GM21367 (cell line): Measurements from ENCODE around the gene HSPG2.

ENCODE experiments used
- ATAC-seq: cut with Tn5 transposase; IDR thresholded peaks from one replicate; pipeline ENCODE4 v1.9.1; 2021; ENCODE audit not compliant: unreplicated experiment

HSPG2 gene

DNA sequence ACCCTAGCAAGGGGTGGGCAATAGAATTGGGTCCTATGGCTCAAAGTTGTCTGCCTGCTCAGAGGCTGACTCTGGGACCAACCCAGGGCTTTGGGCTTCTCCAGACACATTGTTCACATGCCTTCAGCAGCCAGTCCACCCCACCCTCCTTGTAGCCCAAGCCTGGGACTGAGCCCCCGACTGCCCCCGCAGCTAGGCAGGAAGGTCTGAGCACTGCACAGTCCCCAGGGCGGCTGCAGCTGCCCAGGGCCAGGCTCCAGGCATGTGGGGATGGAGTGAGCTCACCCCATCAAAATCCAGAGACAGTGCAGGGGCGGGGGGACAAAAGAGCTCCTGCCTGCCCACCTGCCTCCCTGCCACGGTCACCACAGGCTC is 35.6 kb downstream of the HSPG2 start:
- ATAC-seq, result no peak

DNA sequence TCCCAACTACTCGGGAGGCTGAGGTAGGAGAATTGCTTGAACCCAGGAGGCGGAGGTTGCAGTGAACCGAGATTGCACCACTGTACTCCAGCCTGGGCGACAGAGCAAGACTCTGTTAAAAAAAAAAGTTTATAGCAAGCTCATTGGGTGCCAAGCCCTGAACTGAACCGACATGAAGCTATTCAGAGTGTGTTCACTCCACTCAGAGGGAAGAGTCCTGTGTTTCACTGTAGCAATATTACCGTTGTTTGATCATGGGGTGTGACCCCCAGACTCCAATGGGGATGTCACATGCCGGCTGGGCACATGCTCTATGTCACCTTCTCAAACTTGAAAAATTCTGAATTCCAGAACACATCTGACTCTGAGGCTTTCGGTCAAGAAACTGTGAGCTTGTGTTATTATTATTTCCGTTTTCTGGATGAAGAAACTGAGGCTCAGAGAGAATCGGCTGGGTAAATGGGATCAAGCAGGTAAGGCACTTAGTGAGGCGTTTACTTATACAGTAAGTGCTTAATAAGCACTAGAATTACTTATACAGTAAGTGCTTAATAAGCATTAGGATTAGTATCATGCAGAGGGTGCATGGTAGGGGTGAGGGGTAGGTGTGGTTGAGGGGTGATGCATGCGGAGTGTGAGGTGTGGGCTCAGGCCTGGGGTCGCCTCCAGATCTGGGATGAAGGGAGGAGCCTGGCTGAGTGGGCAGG is 36.2 kb downstream of the HSPG2 start:
- ATAC-seq, result no peak

DNA sequence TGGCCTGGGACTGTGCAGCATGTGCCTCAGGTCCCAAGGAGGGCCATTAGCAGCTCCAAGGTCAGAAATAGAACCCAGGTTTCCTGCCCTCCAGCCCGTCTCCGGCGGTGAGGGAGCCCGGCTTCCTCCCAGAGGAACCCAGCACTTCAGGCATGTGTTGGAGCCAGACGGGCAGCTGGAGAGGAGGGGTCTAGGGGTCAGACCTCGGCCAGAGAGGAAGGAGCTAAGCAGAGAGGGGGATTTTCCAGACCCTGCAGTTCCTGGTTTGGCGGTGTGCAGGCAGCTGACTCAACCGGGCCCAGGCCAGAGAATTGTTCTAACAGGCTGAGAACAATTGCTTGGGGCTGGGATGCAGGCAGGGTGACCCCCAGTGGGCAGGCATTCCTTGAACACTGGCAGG is 37.1 kb downstream of the HSPG2 start:
- no peak for ATAC-seq

DNA sequence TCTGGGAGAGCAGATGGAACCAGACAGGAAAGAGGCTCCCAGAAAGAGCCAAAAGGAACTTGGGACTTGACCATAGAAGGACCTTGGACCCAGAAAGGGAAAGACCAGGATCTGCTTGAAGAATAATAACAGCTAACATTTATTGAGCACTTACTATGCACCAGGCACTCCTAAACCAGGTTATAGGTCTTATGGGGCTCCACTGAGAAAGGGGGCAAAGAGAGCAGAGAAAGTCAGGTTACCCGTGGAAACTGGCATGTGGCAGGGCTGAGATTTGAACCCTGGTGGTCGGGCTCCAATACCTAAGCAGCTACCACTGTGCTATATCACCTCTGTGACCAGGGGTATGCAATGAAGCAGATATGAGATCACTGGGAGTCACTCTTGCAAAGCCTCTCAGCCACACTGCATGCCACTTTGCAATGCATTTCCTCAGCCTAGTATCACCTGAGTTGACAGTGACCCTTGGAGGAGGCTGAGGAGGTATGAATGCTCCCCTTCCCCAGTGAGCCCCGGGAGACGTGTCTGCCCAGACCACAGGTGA is 37.8 kb downstream of the HSPG2 start:
- ATAC-seq, result no peak

DNA sequence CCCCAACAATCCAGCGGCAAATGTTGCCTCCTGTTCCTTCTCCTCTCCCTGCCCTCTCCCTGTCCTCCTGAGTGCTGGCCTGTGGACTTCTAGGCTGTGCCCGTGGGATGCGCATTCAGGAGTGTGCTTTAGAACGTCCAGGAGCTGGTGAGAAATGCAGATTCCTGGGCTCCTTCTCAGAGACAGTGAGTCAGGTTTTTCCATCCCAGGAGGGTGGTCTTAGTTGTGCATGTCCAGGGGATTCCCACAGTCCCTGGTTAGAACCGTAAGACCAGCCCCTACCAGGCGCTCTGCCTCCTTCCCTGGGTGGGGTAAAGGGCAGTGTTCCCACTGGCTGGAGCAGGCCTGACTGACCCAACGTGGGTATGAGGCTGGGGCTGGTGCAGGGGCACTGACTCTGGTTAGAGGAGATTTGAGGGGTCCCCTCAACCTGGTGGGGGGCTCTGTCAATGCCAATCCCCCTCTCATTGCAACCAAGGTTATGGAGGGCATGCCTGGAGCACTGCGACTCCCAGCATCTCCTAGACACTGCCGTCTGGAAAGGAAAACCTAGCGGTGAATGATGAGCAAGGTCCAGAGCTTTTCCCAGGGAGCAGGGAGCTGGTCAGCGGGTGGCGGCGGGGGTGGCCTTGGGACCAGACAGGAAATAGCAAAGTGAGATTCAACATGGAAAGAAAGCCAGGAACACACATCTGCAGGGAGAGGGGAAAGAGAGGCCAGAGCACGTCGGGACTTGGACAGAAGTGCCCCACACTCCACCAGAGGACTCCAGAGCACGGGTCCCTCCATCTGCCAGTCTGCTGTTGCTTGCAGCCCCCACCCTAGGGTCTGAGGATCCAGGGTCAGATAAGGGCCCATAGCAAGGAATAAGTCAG is 38.5 kb downstream of the HSPG2 start:
- ATAC-seq, result no peak

DNA sequence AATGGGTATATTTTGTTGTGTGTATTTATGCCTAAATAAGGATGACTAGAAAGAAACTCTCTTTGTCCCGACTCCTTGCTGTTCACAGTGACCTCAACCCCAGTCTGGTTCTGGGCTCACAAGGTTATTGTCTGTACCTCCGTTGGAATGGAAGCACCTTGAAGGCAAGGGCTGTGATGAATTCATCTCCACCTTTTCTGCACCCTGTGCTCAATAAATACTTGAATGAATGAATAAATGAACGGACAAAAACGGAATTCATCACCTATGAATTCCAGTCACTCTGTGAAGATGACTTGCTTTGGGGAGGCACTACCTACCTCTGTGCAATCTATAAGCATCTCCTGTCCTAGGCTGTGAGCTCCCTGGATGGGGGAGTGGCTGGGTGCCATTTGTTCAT is 39.3 kb downstream of the HSPG2 start:
- no peak for ATAC-seq

DNA sequence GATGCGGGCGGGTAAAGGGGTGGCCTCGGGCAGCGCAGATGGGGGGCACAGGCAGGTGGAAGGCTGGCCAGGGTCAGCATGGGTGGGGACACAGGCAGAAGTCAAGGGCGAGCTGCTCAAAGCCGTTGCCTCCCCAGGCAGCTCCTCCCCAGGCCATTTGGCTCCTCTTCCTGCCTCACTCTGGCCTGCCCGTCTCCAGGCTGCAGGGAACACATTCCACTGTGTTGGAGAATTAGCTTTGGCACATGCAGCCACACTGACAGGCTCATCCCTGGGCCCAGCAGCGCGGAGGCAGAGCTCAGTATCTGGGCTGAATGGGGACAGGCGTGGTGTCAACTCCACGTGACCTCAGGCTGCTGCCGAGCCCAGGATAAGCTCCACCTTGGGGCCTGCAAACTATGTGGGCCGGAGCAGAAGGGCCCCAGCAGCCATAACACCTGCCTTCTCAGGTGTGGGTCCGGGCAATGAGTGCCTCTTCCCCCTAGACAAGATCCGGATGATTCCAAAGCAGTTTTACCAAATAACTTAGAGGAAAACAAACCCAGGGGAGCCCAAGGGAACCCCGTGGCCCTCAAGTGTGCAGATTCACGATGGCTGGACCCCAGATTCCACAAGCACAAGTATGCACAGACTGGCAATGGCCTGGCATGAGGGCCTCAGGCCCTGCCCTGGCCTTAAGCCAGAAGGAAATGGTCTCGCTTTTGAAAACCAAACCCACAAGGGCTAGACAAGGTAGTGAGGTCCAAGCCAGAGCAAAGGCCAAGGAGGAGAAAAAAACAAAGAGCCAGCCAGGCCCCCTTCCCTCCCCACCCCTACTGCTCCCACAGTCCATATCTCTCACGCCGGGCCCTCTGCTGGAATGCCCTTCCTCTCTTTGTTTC is 40.2 kb downstream of the HSPG2 start:
- no peak for ATAC-seq

DNA sequence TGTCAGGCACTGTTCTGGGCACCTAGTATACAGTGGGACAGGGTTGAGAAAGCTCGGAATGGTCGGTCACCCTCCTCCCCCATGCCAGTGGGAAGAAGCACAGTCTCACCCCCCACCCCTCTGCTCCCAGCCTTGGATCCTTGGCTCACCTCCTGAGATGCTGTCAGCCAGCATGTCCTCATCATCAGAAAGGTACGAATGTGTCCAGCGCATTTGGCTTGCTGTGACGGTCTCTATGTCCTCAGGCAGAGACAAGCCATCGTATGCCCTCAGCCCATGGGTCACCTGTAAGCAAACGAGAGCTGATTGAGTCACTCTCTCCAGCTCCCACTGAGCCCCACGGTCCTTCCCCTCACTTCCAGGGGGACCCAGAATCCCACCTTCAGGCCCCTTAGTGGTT is 41.1 kb downstream of the HSPG2 start:
- ATAC-seq, result no peak

DNA sequence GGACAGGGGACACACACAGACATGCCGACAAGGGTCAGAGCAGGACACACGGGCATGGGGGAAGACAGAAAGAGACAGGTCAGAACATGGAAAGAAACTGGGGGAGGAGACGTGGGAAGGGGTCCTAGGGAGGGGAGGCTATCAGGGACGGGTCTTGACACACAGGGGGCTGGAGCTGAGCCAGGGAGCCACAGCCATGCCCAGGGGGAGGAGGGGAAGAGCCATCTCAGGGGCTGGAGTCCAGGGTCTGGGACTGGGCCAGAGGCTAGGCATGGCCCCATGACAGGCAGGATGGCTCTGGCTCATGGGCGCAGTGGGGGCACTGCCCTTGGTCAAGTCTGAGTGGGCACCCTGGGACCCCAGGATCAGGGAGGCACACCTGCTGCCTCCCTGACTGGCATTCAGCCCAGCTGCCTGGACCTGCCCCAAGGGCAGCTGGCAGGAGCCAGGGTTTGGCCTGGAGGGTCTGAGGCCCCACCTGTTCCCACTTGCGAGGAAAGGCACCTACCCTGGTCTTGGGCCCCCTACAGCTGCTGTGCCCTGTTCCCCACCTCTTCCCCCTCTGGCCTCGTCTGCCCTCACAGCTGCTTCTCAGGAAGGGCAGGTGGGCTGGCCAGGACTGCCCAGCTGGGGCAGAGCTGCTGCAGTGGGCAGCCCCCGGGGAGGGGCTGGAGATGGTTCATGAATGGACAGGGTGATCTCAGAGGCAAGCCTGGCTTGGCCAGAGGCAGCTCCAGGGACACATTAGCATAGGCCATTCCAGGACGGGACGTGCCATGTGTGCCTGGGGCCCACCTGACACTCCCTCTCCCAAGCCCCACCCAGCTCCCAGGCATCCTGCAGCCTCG is 42.9 kb downstream of the HSPG2 start:
- no peak for ATAC-seq

DNA sequence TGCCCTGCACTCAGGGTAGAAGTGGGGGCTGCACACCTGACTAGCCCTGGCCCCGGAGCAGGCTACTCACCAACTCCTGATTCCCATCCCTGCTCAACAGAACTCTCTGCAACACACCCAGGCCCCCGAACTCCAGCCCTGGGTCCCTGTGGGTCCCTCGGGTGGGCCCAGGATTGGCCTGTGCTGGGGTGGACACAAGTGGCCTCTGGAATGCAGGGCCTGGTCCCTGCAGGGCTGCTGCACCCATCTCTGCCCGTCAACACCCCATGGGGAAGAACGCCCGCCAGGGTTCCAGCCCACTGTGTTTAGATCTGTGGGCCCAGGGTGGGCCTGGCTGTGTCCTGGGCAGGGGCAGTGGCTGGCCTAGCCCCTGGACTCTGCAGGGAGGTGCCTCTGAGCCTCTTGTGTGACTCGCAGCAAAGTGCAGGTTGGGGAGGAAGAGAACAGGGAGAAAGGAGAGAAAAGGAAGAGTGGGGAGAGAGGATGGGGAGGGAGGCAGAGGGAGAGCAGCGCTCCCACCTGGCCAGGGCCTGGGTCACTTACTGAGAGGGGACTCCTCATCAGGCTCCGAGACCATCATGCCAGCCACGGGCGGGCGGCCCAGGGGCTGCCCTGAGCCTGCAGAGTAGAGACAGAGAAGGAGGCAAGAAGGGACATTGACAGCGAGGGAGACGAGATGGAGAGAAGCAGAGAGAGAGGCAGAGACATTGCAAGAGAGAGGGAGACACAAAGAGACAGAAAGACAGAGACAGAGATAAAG is 43.9 kb downstream of the HSPG2 start:
- ATAC-seq, result no peak

DNA sequence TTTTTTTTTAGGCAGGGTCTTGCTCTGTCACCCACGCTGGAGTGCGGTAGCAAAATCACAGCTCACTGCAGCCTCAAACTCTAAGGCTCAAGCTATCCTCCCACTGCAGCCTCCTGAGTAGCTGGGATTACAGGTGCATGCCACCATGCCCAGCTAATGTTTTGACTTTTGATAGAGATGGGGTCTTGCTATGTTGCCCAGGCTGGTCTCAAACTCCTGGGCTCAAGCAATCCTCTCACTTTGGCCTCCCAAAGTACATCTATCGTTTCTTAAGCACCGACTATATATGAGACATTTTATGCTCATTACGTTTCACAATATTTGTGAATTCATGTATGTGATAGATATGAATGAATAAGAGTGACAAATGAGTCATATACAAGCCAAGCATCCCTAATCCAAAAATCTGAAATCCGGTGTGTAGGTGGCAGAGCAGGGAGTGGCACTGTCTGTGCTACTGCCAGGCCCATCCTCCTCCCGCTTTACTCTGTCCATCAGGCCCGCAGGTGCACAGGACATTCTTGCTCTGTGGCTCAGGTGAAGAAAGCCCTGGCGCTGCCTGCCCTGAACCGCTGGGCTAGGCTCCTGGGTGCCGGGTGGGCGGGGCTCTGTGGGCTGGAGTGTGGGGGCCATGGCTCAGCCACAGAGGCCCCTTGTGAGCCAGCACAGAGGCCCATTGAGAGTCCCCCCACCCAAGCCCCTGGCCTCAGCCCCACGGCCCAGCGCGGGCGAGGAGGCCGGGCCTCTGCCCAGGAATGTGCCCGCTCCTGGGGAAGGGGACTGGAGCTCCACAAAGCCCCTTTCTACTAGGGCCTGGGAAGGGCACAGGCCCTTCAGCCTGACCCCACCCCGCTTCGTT is 45.3 kb downstream of the HSPG2 start:
- ATAC-seq, result no peak

DNA sequence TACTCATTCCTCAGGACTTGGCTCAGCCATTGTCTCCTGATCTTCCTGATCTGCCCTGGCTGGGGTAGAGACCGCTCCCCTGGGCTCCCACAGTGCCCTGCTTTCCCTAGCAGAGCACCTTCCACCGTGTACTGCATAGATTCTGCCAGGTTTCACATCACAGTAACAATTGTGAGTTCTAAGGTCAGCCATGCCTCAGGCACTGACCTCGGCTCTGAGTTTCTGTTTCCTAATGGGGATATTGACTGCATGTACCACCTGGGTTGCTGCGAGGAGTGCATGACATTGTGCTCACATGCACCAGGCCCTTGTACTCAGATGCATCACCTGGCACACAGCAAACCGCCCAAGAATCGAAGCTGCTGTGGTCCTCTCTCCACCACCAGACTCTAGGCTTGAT is 46.0 kb downstream of the HSPG2 start:
- no peak for ATAC-seq

DNA sequence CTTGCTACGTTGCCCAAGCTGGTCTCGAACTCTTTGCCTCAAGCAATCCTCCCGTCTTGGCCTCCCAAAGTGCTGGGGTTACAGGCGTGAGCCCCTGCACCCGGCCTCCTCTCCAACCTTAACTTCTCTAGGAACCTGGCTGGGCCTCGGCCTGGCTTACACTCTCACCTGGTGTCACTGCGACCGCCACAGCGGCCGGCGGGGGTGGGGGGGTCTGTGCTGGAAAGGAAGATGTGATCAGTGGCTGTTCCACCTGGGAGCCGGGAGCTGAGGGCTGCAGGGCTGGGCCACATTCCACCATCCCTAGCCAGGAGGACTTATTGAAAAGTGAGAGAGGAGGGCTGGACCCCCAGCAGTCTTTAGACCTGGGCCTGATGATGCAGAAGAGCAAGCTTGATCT is 48.6 kb downstream of the HSPG2 start:
- no peak for ATAC-seq

DNA sequence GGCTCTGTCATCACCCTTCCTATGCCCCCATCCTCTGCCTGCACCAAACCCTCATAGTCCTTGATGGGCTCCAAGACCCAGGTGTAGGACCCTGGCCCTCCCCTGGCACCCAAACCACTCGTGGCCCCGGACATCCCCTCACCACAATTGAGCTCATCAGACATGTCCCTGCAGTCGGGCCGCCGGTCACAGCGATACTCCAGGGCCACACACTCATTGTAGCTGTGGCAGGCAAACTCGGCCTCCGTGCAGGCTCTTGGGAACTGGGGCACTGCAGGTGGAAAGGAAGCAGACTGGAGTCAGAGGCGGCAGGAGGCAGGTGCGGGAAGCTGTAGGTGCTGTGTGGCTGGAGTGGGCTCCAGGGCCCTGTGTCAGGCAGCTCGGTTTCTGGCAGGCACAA is 49.3 kb downstream of the HSPG2 start:
- ATAC-seq, result no peak

DNA sequence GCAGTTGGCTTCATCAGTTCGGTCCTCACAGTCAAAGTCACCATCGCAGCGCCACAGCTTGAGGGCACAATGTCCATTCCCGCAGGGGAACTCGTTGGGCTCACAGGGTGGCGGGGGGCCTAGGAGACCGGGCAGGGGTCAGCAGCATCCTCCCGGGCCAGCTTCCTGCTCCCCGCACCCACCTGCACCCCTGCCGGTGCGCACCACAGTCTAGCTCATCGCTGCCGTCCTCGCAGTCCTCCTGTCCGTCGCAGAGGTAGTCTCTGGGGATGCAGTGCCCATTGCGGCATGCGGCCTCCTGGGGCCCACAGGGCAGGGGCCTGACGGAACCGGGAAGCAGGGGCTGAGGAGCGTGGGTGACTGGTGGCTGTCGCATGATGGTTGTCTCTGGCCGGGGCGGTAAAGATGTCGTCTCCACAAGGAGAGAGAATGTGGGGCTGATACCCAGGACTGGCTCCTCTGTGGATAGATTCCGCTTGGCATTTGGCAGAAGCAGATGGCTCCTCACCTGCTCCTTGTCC is 49.8 kb downstream of the HSPG2 start:
- no peak for ATAC-seq

DNA sequence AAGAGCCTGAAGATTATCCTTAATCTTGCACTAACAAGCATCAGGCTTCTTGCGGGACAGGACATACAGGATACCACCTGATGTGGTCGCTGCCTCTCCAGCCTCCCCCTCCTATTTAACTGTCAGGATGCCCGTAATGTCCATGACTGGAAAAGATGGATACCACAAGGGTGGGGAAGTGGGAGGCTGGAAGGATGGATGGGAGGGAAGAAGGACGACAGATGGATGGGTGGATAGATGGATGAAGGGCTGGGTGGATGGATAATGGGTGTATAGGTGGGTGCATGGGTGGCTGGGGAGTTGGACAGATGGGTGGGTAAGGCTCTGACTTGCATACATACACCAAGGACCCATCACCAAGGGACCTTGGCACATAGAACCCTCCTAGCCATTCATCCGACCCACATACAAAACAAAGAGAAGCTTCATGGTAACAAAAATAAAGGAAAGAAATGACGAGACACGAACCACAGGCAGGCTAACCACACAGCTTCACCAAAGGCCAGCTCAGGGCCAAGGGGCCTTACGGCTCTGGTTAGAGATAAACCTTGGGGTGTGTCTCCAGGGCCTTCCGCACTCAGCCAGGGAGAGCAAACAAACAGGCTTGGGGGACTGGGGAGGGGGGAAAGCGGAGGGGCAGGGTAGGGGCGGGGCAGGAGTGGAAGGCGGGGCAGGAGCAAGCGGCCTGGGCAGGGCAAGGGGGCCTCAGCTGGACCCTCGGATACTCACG is 50.5 kb downstream of the HSPG2 start:
- no peak for ATAC-seq

DNA sequence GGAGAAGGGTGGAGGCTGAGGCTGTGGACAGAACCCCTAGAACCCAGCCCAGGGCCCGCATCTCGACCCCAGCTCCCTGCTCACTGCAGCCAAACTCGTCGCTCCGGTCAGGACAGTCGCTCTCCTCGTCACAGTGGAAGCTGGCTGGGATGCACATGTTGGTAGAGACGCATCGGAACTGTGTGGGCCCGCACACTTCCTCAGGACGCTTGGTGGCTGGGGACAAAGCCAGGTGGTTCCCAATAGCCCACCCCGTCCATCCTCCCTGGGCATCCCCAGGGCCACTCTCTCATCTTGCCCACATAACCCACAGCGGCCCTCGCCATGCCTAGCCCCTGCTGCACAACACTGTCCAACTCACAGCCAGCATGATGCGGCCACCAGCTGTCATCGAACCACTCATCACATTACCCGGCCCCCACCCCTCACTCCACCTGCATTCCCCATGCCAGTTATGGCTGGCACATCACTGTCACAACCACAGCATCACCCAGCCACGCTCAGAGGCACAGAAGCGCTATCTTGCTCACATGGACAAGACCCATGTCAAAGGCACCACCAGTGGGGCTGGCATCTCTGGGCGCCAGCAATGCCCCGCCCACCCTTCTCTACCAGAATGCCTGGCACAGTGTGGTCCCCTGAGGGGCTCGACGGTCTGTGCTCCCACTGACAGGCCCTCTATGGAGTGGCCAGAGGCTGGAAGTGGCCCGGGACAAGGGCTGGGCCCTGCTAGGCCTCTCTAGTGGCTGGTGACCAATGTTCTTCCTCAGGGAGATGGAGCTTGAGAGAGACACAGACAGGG is 51.7 kb downstream of the HSPG2 start:
- ATAC-seq, result no peak
